HepG2 (cell line): Measurements from ENCODE around the gene ZNF511. TPM values are rescaled to one million over a fixed set of nuclear protein-coding genes. Genes with fewer than 3 reads are reported as not detected.

Experiments
- ATF7 ChIP-seq, 2 experiments: fragments of 450-650 bp in 1 of 2; sonication (generic) in 1 of 2; formaldehyde crosslinking in 1 of 2; IDR thresholded peaks; 2 replicates each; pipeline versions ENCODE4 v1.4.0 to v1.6.1; 2016 to 2020; ENCODE audit warnings: antibody characterized with exemption in 1 of 2, mild to moderate bottlenecking in 1 of 2, missing genetic modification reagents in 1 of 2
- CEBPG ChIP-seq: IDR thresholded peaks from 2 replicates; pipeline ENCODE4 v1.6.1; 2016
- CREM ChIP-seq, 2 experiments: sonication (generic) in 1 of 2; formaldehyde crosslinking in 1 of 2; IDR thresholded peaks; 2 replicates each; pipeline versions ENCODE4 v1.4.0 to v1.6.1; 2016 to 2020; ENCODE audit warnings: antibody characterized with exemption in 1 of 2, mild to moderate bottlenecking in 1 of 2, missing genetic modification reagents in 1 of 2
- GFI1 ChIP-seq: sonication (generic); formaldehyde crosslinking; IDR thresholded peaks from 2 replicates; pipeline ENCODE4 v1.5.0; 2020; ENCODE audit warnings: missing genetic modification reagents, mild to moderate bottlenecking, borderline replicate concordance
- NCOA5 ChIP-seq: sonication (generic); formaldehyde crosslinking; IDR thresholded peaks from 2 replicates; pipeline ENCODE4 v1.4.0; 2020; ENCODE audit warnings: missing genetic modification reagents
- NKX3-1 ChIP-seq: sonication (generic); formaldehyde crosslinking; IDR thresholded peaks from 2 replicates; pipeline ENCODE4 v1.5.0; 2020; ENCODE audit warnings: missing genetic modification reagents
- SIN3A ChIP-seq: IDR thresholded peaks from 2 replicates; pipeline ENCODE4 v1.6.1; 2011; ENCODE audit warnings: low read depth, mild to moderate bottlenecking, control low read depth, low read length, borderline replicate concordance
- SIX4 ChIP-seq: sonication (generic); formaldehyde crosslinking; IDR thresholded peaks from 2 replicates; pipeline ENCODE4 v1.4.0; 2020; ENCODE audit warnings: missing genetic modification reagents
- SPEN ChIP-seq: sonication (generic); formaldehyde crosslinking; IDR thresholded peaks from 2 replicates; pipeline ENCODE4 v1.5.1; 2020; ENCODE audit warnings: low read depth, mild to moderate bottlenecking, missing genetic modification reagents
- SUZ12 ChIP-seq: fragments of 150-350 bp; IDR thresholded peaks from 2 replicates; pipeline ENCODE4 v1.6.1; 2014; ENCODE audit warnings: low read depth, low read length
- TAF1 ChIP-seq: sonication (generic); formaldehyde crosslinking; IDR thresholded peaks from 2 replicates; pipeline ENCODE4 v1.4.0; 2020; ENCODE audit warnings: missing genetic modification reagents
- ZFX ChIP-seq: sonication (generic); formaldehyde crosslinking; IDR thresholded peaks from 2 replicates; pipeline ENCODE4 v1.4.0; 2020; ENCODE audit warnings: mild to moderate bottlenecking, low read depth, missing genetic modification reagents, moderate library complexity
- ZNF138 ChIP-seq: sonication (generic); formaldehyde crosslinking; IDR thresholded peaks from 2 replicates; pipeline ENCODE4 v1.5.0; 2020; ENCODE audit warnings: mild to moderate bottlenecking, low read depth, missing genetic modification reagents
- ZNF343 ChIP-seq: sonication (generic); formaldehyde crosslinking; IDR thresholded peaks from 2 replicates; pipeline ENCODE4 v1.4.0; 2020; ENCODE audit warnings: mild to moderate bottlenecking, missing genetic modification reagents
- ZNF546 ChIP-seq: sonication (generic); formaldehyde crosslinking; conservative IDR thresholded peaks from 2 replicates; pipeline ENCODE4 v1.8.1; 2023; ENCODE audit warnings: mild to moderate bottlenecking, missing genetic modification reagents
- ZNF562 ChIP-seq: sonication (generic); formaldehyde crosslinking; IDR thresholded peaks from 2 replicates; pipeline ENCODE4 v1.8.0; 2022; ENCODE audit warnings: missing genetic modification reagents, borderline replicate concordance
- ZNF720 ChIP-seq: sonication (generic); formaldehyde crosslinking; IDR thresholded peaks from 2 replicates; pipeline ENCODE4 v1.4.0; 2020; ENCODE audit warnings: missing genetic modification reagents
- ZSCAN25 ChIP-seq: sonication (generic); formaldehyde crosslinking; IDR thresholded peaks from 2 replicates; pipeline ENCODE4 v1.8.0; 2022; ENCODE audit warnings: mild to moderate bottlenecking, missing genetic modification reagents
- polyA plus RNA-seq, 8 experiments: library from polyadenylated mRNA; depleted of rRNA in 3 of 8; stranded (reverse) in 7 of 8; unstranded in 1 of 8; fragments of >200 nt; fragmentation: Illumina TruSeq in 4 of 8; extraction: Trizol in 4 of 8; gene quantifications; 2 replicates each; pipeline versions ENCODE4 v1.2.1 to v1.2.3, GENCODE V29; 2011 to 2016; ENCODE audit warnings: low read depth in 4 of 8, missing spikeins in 1 of 8, mixed read lengths in 1 of 8; ENCODE audit not compliant: insufficient read depth in 1 of 8
- total RNA-seq, 5 experiments: library from RNA; depleted of rRNA; stranded (reverse); fragments of >200 nt; fragmentation: Illumina TruSeq; extraction: Trizol; gene quantifications; 2 replicates each; pipeline ENCODE4 v1.2.3, GENCODE V29; 2016; ENCODE audit warnings: low read depth in 1 of 5
- TF ChIP-seq, protein P1 (sequence below): sonication (generic); formaldehyde crosslinking; IDR thresholded peaks from 2 replicates; pipeline ENCODE4 v1.5.1; 2020; ENCODE audit warnings: mild to moderate bottlenecking, missing genetic modification reagents, moderate library complexity
- TF ChIP-seq, protein P2 (sequence below): IDR thresholded peaks from 2 replicates; pipeline ENCODE4 v1.6.1; 2016; ENCODE audit warnings: low read depth, control low read depth
- TF ChIP-seq, protein P3 (sequence below): IDR thresholded peaks from 2 replicates; pipeline ENCODE4 v1.6.1; 2016; ENCODE audit warnings: control low read depth
- TF ChIP-seq, protein P4 (sequence below): sonication (generic); formaldehyde crosslinking; IDR thresholded peaks from 2 replicates; pipeline ENCODE4 v1.5.0; 2020; ENCODE audit warnings: missing genetic modification reagents
- TF ChIP-seq, protein P5 (sequence below): sonication (generic); formaldehyde crosslinking; IDR thresholded peaks from 2 replicates; pipeline ENCODE4 v1.4.0; 2020; ENCODE audit warnings: low read depth, mild to moderate bottlenecking, missing genetic modification reagents

ZNF511 gene
- total and polyA plus RNA-seq, 2 of the 13 experiments (the other 11 are each of a cell fraction or from before 2014, with no cell fraction given), result 35.6 to 66.4 TPM

DNA sequence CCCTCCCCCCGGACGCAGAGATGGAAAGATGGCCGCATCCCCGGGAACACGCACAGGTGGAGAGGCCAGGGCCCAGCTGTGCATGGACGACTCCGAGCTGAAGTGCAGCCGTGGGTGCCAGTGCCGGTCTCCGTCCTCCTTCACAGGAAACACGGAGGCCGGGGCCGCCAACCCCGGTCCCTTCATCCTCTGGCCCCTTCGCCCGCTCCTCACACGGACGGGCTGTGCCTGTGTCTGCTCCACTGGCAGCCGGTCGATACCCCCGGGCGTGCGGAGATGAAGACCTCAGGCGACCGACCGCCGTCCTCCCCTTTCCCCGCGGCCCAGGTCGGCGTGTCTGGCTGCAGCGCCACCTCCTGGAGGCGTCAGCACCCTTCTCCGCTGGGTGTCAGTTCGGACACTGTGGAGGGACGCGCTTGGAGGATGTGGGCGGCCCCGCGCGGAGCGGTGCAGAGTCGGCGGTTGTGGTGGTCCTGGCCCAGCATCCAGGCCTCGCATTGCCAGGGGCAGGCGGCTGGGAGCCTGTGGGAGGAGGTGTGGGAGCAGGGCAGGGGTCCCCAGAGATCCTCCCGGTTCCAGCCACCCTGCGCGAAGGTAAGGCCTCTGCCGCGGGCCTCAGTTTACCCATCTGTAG lies 9.9 kb downstream of the ZNF511 start (continued):
- TF ChIP-seq, protein P1, sequence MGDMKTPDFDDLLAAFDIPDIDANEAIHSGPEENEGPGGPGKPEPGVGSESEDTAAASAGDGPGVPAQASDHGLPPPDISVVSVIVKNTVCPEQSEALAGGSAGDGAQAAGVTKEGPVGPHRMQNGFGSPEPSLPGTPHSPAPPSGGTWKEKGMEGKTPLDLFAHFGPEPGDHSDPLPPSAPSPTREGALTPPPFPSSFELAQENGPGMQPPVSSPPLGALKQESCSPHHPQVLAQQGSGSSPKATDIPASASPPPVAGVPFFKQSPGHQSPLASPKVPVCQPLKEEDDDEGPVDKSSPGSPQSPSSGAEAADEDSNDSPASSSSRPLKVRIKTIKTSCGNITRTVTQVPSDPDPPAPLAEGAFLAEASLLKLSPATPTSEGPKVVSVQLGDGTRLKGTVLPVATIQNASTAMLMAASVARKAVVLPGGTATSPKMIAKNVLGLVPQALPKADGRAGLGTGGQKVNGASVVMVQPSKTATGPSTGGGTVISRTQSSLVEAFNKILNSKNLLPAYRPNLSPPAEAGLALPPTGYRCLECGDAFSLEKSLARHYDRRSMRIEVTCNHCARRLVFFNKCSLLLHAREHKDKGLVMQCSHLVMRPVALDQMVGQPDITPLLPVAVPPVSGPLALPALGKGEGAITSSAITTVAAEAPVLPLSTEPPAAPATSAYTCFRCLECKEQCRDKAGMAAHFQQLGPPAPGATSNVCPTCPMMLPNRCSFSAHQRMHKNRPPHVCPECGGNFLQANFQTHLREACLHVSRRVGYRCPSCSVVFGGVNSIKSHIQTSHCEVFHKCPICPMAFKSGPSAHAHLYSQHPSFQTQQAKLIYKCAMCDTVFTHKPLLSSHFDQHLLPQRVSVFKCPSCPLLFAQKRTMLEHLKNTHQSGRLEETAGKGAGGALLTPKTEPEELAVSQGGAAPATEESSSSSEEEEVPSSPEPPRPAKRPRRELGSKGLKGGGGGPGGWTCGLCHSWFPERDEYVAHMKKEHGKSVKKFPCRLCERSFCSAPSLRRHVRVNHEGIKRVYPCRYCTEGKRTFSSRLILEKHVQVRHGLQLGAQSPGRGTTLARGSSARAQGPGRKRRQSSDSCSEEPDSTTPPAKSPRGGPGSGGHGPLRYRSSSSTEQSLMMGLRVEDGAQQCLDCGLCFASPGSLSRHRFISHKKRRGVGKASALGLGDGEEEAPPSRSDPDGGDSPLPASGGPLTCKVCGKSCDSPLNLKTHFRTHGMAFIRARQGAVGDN, result peak; percentile 79
- TF ChIP-seq, protein P2, sequence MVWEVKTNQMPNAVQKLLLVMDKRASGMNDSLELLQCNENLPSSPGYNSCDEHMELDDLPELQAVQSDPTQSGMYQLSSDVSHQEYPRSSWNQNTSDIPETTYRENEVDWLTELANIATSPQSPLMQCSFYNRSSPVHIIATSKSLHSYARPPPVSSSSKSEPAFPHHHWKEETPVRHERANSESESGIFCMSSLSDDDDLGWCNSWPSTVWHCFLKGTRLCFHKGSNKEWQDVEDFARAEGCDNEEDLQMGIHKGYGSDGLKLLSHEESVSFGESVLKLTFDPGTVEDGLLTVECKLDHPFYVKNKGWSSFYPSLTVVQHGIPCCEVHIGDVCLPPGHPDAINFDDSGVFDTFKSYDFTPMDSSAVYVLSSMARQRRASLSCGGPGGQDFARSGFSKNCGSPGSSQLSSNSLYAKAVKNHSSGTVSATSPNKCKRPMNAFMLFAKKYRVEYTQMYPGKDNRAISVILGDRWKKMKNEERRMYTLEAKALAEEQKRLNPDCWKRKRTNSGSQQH (CRISPR knock-in tag), result no peak
- TF ChIP-seq SIN3A, result no peak
- no peak for TF ChIP-seq GFI1 (CRISPR knock-in tag)
- TF ChIP-seq ZNF343, result no peak
- no peak for TF ChIP-seq ZNF562 (CRISPR knock-in tag)
- TF ChIP-seq ATF7 (IDR thresholded peaks at IDR 0.05), result no peak
- no peak for TF ChIP-seq ATF7 (CRISPR knock-in tag; IDR thresholded peaks at IDR 0.05)
- TF ChIP-seq CREM (IDR thresholded peaks at IDR 0.05), result no peak
- no peak for TF ChIP-seq CREM (CRISPR knock-in tag; IDR thresholded peaks at IDR 0.05)
- TF ChIP-seq TAF1 (CRISPR knock-in tag), result peak; percentile 46
- no peak for TF ChIP-seq NCOA5
- no peak for TF ChIP-seq NKX3-1 (CRISPR knock-in tag)
- no peak for TF ChIP-seq ZNF720 (CRISPR knock-in tag)
- TF ChIP-seq, protein P3, sequence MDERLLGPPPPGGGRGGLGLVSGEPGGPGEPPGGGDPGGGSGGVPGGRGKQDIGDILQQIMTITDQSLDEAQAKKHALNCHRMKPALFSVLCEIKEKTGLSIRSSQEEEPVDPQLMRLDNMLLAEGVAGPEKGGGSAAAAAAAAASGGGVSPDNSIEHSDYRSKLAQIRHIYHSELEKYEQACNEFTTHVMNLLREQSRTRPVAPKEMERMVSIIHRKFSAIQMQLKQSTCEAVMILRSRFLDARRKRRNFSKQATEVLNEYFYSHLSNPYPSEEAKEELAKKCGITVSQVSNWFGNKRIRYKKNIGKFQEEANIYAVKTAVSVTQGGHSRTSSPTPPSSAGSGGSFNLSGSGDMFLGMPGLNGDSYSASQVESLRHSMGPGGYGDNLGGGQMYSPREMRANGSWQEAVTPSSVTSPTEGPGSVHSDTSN, result no peak
- TF ChIP-seq SIX4 (CRISPR knock-in tag), result no peak
- TF ChIP-seq SUZ12, result no peak
- no peak for TF ChIP-seq ZNF138 (CRISPR knock-in tag)
- TF ChIP-seq, protein P4, sequence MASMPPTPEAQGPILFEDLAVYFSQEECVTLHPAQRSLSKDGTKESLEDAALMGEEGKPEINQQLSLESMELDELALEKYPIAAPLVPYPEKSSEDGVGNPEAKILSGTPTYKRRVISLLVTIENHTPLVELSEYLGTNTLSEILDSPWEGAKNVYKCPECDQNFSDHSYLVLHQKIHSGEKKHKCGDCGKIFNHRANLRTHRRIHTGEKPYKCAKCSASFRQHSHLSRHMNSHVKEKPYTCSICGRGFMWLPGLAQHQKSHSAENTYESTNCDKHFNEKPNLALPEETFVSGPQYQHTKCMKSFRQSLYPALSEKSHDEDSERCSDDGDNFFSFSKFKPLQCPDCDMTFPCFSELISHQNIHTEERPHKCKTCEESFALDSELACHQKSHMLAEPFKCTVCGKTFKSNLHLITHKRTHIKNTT (CRISPR knock-in tag), result no peak
- no peak for TF ChIP-seq ZNF546
- TF ChIP-seq, protein P5, sequence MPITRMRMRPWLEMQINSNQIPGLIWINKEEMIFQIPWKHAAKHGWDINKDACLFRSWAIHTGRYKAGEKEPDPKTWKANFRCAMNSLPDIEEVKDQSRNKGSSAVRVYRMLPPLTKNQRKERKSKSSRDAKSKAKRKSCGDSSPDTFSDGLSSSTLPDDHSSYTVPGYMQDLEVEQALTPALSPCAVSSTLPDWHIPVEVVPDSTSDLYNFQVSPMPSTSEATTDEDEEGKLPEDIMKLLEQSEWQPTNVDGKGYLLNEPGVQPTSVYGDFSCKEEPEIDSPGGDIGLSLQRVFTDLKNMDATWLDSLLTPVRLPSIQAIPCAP (CRISPR knock-in tag), result no peak
- TF ChIP-seq SPEN (CRISPR knock-in tag), result no peak
- no peak for TF ChIP-seq ZSCAN25 (CRISPR knock-in tag)
- TF ChIP-seq ZFX (CRISPR knock-in tag), result peak; percentile 66; the same call in 1 of the 2 replicates
- TF ChIP-seq CEBPG, result no peak
